Retinal pigment epithelial cell (primary cell): ENCODE data around the gene LIPT1.
"Not testable (repeated sequence)": the region's sequence is repeated elsewhere in the genome, so short reads cannot be mapped to it uniquely, and the experiment has no call there.

Source experiments
- DNase-seq: peaks from one replicate; pipeline ENCODE4 v3.0.0-alpha.2; 2010; ENCODE audit warnings: low read depth
- H3K4me3 ChIP-seq: 2 replicates; pipeline ENCODE4 v1.5.1; 2011; ENCODE audit warnings: mild to moderate bottlenecking, low read length, control low read depth, moderate library complexity
- TF ChIP-seq, protein P1 (sequence below): conservative IDR thresholded peaks from 2 replicates; pipeline ENCODE4 v1.5.1; 2011; ENCODE audit warnings: low read depth, low read length, control low read depth, inconsistent platforms

The LIPT1 gene

DNA sequence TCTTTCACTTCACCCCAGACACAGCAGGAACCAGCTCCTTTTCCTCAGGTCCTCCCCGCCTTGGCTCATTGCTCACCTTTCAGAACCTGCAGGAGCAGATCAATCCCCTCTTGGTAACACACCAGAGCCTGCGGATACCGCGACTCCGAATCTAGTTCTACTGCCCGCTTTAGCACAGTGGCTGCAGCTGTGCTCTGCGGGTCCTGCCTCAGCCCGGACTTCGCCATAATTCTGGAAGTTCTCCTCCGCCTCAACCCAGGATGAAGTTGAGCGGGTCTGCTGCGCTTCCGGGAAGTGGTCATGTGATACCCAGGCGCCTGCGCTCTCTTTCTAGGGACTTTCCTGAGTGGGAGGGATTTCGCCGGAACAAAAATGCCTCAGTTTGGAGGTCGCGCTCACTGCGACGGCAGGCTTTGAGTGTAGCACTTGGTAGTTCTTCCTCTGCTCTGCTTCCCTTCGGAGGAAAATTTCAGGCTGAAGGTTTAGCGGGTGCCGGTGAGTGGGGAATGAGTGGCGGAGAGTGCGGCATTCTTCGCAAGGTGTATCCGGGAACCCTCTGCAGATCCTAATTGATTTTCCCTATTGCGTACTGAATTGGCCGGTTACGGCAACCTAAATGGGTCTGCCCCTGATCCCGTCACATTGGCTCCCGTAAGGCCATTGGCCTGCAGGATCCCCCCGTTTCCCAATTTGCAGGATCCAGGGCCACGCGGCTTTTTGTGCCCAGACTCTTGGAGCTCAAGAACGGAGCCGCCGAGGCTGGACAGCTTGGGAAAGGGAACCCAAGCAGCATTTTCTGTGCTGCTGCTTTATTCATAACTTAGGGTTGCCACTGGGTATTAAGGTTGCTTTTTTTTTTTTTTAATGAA is 26.2 kb downstream of the LIPT1 start, which contains the start of the genes MITD1 and MRPL30:
MITD1 (minus strand) TSS at position 304 of the 869 bp plus-strand sequence; CDS start at position 227, 77 bp downstream.
MRPL30 (plus strand) TSS at position 430 of the 869 bp plus-strand sequence. CDS start 5,020 bp downstream, outside the sequence.
- peak within 1 kb of the TSS; percentile 93 for H3K4me3 ChIP-seq
- TF ChIP-seq, protein P1, sequence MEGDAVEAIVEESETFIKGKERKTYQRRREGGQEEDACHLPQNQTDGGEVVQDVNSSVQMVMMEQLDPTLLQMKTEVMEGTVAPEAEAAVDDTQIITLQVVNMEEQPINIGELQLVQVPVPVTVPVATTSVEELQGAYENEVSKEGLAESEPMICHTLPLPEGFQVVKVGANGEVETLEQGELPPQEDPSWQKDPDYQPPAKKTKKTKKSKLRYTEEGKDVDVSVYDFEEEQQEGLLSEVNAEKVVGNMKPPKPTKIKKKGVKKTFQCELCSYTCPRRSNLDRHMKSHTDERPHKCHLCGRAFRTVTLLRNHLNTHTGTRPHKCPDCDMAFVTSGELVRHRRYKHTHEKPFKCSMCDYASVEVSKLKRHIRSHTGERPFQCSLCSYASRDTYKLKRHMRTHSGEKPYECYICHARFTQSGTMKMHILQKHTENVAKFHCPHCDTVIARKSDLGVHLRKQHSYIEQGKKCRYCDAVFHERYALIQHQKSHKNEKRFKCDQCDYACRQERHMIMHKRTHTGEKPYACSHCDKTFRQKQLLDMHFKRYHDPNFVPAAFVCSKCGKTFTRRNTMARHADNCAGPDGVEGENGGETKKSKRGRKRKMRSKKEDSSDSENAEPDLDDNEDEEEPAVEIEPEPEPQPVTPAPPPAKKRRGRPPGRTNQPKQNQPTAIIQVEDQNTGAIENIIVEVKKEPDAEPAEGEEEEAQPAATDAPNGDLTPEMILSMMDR: no peak
- DNase-seq: peak; percentile 89

DNA sequence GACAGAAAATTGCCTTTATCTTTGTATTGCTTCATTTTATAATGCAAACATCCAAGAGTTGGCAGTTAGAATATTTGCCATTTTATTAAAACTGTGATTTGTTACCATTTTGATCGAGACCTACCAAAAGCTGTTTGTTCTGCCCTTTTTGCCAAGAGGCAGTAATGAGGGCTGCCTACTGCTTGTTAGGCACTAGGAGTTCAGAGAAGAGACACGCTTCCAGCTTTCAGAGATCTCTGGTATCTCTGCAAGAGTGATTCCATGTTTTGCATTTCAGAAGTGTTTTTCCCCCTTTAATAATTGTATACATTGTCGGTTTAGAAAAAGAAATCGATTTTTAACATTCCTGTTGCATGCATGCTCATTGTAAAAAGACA is 26.8 kb downstream of the LIPT1 start:
- DNase-seq: no peak
- H3K4me3 ChIP-seq: peak overlapping the region; percentile 93
- TF ChIP-seq, protein P1: no peak

GRCh38 chr2:99183025-99183424 is 28.3 kb downstream of the LIPT1 start:
- TF ChIP-seq, protein P1: no peak
- DNase-seq: no peak
- no peak overlapping the region for H3K4me3 ChIP-seq

DNA sequence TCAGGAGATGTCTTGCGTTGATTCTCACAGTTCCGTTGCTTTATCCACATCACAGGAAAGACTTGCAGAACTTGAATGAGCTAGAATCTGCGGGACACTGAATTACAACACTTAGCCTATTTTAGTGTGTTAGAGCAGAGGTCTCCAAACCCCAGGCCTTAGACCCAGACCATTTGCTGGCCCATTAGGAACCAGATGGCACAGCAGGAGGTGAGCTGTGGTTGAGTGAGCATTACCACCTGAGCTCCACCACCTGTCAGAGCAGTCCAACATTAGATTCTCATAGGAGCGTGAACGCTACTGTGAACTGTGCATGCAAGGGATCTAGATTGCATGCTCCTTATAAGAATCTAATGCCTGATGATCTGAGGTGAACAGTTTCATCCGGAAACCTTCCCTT is 30.0 kb downstream of the LIPT1 start:
- TF ChIP-seq, protein P1: no peak
- H3K4me3 ChIP-seq: no peak overlapping the region
- DNase-seq: no peak

DNA sequence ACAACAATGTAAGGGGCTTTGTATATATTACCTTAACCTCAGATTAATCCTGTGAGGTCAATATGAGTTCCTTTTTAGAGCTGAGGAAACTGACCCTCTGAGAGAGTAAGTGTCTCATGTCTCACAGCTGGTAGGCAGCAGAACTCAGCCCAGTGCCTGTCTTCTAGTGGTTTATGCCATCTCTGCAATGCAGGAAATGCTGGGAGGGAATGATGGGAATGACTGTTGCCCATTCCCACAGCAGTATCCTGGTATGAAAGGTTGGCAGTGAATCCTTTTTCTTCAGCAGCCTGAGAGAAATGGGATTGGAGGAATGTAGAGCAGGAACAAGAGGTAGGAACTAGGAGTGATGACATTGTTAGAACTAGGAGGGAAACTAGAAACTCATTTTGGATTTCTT is 32.2 kb downstream of the LIPT1 start:
- no peak overlapping the region for H3K4me3 ChIP-seq
- TF ChIP-seq, protein P1: no peak
- DNase-seq: no peak

GRCh38 chr2:99188357-99188756 is 33.6 kb downstream of the LIPT1 start:
- TF ChIP-seq, protein P1: no peak
- no peak for DNase-seq
- H3K4me3 ChIP-seq: no peak overlapping the region

- TF ChIP-seq, protein P1: peak; percentile 30
- DNase-seq: no peak
Observed at GRCh38 chr2:99190548-99190947, 35.8 kb downstream of the LIPT1 start.

GRCh38 chr2:99192364-99192763 is 37.6 kb downstream of the LIPT1 start:
- H3K4me3 ChIP-seq, DNase-seq: not testable (repeated sequence)

More at GRCh38 chr2:99190548-99190947, 35.8 kb downstream of the LIPT1 start:
- no peak overlapping the region for H3K4me3 ChIP-seq
